LHCN-M2 (cell line): ENCODE results near the gene LRMDA. TPM values are rescaled to one million over a fixed set of nuclear protein-coding genes. Genes with fewer than 3 reads are reported as not detected.

Experiments used
- DNase-seq: peaks from one replicate; pipeline ENCODE4 v3.0.0-alpha.2; 2012; ENCODE audit warnings: low read depth
- total RNA-seq: library from RNA; depleted of rRNA; stranded (reverse); fragments of >200 nt; gene quantifications from 2 replicates; pipeline ENCODE4 v1.2.3, GENCODE V29; 2014

The LRMDA gene
- total RNA-seq, 1 experiment from 2014 or later: not detected

DNA sequence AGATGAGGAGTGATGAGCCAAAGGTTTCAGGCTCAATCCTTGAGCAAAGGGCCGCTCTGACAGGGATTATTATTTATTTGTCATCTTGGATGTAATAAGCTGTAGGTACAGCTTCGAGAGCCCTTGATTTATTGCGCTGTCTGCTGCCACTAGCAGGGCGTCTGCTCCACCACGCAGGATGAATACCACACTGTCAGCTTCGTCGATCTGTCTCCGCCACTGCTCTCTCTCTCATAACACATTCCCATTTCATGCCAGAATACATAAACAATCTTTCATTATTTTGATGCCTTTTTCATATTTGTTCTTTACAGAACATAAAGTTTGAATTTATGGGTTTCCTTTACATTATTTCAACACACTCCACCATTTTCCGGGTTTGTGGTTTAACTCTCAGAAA lies 276.6 kb downstream of the LRMDA start:
- no peak for DNase-seq

- no peak for DNase-seq
Measured at GRCh38 chr10:75709245-75709644, 277.8 kb downstream of the LRMDA start.

GRCh38 chr10:75709811-75710210 lies 278.4 kb downstream of the LRMDA start:
- DNase-seq: no peak

DNA sequence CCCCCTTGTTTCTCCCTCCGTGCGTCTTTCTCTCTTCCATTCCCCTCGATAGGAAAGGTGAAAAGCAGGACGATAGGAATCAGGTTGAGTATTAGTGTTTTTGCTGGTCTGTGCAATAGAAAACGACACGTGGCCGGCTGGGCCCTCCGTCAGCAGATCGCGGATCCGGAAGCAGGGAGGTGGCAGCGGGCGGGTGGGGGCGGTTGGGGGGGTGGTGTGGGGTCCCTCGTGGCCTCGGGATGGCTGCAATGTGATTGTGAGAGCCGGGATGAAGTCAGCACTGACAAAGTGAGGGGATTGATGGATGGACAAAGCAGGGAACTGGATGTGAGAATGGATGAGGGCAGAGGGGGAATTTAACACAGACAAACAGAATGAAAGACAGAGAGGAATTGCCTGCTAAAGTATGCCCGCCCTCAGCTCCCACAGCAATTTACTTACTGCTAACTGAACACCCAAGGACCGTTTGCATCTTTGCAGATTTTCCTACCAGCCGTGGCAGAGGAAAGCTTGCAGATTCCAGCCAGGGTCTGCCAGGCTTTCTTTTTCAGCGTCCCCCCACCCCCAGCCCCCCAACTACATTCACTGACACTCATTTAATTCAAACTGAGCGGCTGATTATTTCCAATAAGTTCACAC lies 280.9 kb downstream of the LRMDA start:
- no peak for DNase-seq

- no peak for DNase-seq
Measured at GRCh38 chr10:75716506-75716905, 285.1 kb downstream of the LRMDA start.

GRCh38 chr10:75717126-75717916 lies 285.9 kb downstream of the LRMDA start:
- DNase-seq: no peak

DNA sequence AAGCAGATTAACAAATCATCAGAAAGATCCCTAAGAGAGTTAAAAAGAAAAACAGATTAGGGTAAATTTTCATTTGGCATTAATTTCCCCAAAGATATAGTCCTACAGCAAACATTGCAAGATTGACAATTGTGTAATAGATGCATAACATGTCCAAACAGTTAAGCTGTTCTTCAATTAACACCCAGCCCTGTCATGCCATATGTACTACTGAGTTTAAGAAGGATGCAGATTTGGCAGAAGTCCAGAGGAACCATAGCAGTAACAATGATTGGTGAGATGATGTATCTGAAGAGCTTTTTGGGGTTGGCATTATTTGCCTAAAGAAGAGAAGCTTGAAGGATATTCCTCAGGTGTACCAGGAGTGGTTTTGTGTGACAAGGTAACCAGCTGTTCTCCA lies 287.6 kb downstream of the LRMDA start:
- no peak for DNase-seq

GRCh38 chr10:75720157-75720556 lies 288.7 kb downstream of the LRMDA start:
- DNase-seq: no peak

DNA sequence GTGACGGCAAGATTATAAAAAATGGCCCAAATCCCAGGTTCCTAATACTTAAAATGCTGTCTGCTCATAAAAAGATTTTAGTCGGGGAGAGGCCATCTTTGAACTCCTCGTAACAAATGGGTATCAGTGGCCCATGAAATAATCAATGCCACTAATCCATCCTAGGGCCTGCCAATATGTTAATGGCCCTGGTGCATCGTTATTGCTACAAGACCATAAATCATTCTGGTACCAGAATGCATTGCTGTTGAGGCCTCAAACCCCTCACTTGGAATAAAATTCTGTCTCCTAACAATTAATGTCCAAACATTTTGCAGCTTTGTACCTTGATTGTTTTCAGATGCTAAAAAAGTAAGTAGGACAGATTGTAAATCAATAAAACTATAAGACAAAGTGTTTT lies 290.6 kb downstream of the LRMDA start:
- no peak for DNase-seq

- no peak for DNase-seq
Measured at GRCh38 chr10:75722609-75723008, 291.2 kb downstream of the LRMDA start.

DNA sequence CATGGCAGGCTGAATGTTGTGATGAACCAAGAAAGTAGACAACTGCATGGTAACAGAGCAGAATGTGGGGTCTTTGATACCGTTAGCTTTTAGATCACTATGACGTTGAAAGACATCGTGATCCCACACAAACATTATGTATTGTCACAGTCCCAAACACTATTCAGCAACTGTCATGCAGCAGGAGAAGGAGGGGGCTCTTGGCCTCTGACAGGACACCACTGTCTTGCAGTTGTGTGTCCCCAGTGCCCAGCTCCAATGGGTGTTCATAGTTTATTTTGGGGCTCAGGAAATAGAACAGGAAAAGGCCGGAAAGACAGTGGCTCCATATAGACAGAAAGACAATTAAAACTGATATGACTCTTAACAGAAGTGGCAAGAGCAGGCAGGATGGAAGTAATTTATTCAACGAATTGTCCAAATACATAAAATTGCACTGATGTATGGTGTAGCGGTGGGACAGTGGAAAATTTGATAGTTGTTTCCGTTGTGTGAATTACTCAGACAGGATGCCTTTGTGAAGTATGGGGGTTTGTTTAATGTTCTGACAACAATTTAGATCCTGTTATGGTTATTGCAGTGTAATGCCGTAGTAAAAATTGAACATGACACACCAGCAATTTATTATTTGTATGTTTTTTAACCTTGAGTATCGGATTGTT lies 292.0 kb downstream of the LRMDA start:
- DNase-seq: no peak

- DNase-seq: no peak
Measured at GRCh38 chr10:75724047-75724446, 292.6 kb downstream of the LRMDA start.

DNA sequence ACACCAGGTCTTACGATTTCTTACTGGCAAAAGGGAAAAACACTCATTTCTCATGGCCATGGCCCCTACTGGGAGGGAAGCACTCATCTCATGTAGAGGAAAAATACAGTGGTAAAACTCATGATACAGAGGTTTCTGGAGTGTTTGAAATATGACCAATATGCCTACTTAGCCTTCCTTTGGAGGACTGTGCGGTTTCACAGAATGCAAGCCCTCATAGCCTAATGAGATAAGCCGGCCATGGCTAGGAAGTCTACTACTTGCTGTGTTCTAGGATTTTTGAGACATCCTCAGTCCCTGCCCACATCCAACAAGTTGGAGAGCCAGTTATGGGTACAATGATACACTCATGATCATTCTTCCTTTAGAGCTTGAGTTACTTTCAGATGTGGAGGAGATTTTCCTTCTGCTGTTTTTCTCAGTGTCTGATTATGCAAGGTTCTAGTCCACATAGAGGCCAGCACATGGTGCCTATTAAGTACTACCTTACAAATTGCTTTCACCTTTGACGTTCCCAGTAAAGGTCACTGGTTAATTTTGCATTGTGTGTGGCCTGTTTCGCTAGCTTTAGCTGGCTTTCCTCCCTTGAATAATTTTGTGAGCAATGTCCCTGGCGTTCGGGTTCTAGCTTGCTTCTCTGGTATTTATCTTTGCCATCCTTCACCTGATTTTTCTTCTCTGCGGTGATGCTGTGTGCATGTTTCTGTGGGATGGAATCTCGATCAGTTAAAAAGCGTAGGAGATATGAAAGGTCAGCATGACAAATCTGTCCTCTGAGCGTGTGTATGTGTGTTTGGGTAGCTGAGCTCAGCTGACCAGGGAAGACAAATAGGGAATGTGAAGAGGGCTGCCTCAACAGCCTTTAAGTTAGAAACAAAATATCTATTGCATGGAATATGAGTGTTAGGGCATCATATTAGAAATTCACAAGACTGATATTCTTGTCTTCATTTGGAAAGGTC lies 295.4 kb downstream of the LRMDA start:
- DNase-seq: no peak

DNA sequence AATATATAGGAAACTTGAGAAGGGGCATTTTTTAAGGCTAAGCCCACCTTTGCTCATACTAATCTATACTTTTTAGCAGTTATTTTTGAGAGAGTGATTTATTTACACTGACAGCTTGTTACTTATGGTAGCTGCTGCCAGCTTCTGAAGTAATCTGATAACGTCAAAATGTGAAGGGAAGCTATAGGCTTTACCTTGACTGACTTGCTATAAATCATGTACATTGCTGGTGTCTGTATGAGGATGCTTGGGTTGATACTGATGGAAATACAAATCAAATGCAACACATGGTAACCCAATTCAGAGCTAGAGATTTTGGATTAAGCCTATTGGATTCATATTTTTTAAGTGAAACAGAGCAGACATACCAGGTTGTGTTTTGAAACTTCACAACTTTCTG lies 299.4 kb downstream of the LRMDA start:
- DNase-seq: no peak

DNA sequence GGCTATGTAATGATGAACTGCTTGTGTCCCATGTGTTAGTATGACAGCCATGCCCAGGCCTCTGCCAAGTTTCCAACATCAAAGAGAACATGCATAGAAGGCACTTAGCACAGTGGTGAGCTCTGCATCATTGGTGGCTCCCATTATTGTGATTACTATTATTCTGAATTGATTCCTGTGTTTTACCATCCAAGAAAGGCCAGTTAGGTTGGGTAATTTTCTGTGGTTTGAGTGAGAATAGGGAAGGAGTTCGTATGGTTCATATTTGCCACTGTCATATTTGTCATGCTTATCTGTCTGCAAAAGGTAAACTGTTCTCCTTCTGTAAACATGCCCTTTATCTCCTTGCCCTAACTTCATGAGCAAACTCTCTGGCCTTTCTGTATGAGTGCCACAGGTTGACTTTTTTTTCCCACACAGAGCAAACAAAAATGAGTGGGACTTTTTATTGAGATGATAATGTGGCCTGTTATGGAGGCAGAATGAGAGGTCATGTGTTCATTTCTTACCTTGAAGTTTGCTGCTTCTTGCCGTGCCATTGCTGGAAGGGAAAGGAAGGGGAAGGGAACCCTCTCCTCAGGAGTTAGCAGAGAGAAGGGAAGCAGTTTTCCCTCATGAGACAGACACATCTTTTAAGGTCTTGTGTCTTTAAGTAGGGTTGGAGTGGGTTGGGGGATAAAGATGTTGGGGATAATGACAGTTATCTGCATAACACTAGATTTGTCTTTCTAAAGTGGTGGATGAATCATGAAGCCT lies 301.9 kb downstream of the LRMDA start:
- DNase-seq: no peak

GRCh38 chr10:75736151-75736640 lies 304.8 kb downstream of the LRMDA start:
- DNase-seq: no peak

DNA sequence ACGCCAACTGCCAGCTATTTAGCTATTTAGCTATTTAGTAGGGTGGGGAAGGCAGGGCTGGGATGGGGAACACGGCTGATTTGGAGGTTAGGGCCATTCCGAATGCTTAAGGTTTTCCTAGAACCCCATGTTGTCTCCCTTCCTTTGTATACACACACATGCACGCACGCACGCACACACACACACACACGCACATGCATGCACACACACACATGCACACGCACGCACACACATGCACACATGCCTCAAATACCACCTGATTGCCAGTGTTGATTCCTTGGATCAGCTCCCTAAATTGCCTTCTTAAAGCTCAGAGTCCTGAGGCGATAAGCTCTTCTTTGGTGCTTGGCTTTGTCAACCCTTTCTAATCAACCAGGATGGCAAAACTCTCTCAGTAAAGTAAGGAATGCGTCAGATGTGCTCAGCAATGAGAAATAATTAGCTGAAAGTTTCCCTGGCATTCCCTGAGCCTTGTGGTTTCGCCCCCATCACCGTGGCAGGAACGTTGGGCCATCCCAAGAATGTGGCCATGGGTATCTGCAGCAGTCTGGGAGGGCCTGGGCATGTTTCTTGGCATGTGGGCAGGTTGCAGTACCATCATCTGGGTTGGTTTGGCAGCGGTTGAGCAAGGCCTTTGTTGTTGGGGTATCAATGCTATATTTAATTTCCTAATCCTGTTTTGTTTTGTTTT lies 305.6 kb downstream of the LRMDA start:
- DNase-seq: no peak

DNA sequence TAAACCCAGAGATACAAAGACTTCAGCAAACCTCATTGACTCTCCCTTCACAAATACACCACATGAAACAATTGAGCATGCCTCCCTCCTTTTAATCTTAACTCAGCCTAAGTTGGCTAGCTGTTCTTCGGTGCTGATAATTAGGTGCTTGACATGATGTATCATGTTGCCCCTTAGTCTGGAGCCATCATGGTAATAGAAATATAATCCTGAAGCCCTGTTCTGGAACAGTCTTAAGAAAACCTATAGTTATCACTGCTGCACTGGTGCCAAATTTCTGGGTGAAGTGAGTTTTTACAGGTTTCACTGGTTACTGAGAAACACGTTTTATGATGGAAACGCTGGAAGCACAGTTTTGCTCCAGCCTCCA lies 306.1 kb downstream of the LRMDA start:
- no peak for DNase-seq

DNA sequence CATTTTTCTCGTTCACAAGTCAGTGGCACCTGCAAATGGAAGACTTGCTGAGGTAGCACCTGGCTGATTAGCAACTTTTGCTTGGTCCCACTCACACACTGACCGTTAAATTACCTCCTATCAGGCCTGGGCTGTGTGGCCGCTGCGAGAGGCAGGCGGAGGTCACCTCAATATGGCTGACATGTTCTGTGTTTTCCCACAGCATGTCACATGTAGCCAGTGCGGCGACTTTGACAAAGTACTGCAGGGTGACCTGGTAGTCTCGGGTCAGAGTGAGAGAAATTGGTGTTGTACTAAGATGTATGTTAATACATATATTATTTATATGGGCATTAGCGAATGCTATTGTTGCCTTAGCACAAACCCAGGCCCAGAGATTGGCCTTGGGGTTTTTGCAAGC lies 307.5 kb downstream of the LRMDA start:
- DNase-seq: no peak
